Neural progenitor cell (in vitro differentiated cells): ENCODE results near the gene MAML3. TPM values are rescaled to one million over a fixed set of nuclear protein-coding genes. Genes with fewer than 3 reads are reported as not detected.

Experiments
- DNase-seq: peaks from one replicate; pipeline ENCODE4 v3.0.0-alpha.2; 2016; ENCODE audit warnings: low spot score
- H2AFZ ChIP-seq: fragments of 200-600 bp; sonication (generic); replicated peaks from 2 replicates; pipeline ENCODE4 v1.6.1; 2016; ENCODE audit warnings: antibody characterized with exemption
- H3F3A ChIP-seq: fragments of 200-600 bp; sonication (generic); 2 replicates; pipeline ENCODE4 v1.6.1; 2016; ENCODE audit warnings: antibody characterized with exemption, low read depth
- H3K27ac ChIP-seq: fragments of 200-600 bp; sonication (generic); 2 replicates; pipeline ENCODE4 v1.5.1; 2016; ENCODE audit warnings: mild to moderate bottlenecking
- H3K27me3 ChIP-seq: fragments of 200-600 bp; sonication (generic); 2 replicates; pipeline ENCODE4 v1.6.1; 2016; ENCODE audit warnings: mild to moderate bottlenecking, moderate library complexity
- H3K36me3 ChIP-seq: fragments of 200-600 bp; sonication (generic); 2 replicates; pipeline ENCODE4 v1.5.1; 2016
- H3K4me1 ChIP-seq: fragments of 200-600 bp; sonication (generic); 2 replicates; pipeline ENCODE4 v1.6.1; 2016; ENCODE audit warnings: mixed run types
- H3K4me2 ChIP-seq: fragments of 200-600 bp; sonication (generic); 2 replicates; pipeline ENCODE4 v1.6.1; 2016
- H3K4me3 ChIP-seq: fragments of 200-600 bp; sonication (generic); 2 replicates; pipeline ENCODE4 v1.5.1; 2016
- H3K79me2 ChIP-seq: fragments of 200-600 bp; sonication (generic); 2 replicates; pipeline ENCODE4 v1.6.1; 2016; ENCODE audit warnings: low read depth
- H3K9ac ChIP-seq: fragments of 200-600 bp; sonication (generic); 2 replicates; pipeline ENCODE4 v1.6.1; 2016
- H3K9me3 ChIP-seq: fragments of 200-600 bp; sonication (generic); 2 replicates; pipeline ENCODE4 v1.5.1; 2016; ENCODE audit warnings: low read depth
- H4K20me1 ChIP-seq: fragments of 200-600 bp; sonication (generic); 2 replicates; pipeline ENCODE4 v1.6.1; 2016; ENCODE audit warnings: low read depth
- H3K27ac Mint-ChIP-seq: 3 replicates; pipeline ENCODE4 v1.8.0; 2021; ENCODE audit warnings: mixed read lengths
- H3K27me3 Mint-ChIP-seq: 2 replicates; pipeline ENCODE4 v1.8.0; 2022; ENCODE audit warnings: low read depth, mild to moderate bottlenecking, inconsistent platforms, moderate library complexity, mixed read lengths; ENCODE audit not compliant: insufficient read depth
- H3K36me3 Mint-ChIP-seq: 3 replicates; pipeline ENCODE4 v1.8.0; 2021; ENCODE audit warnings: mixed read lengths
- H3K4me1 Mint-ChIP-seq: 3 replicates; pipeline ENCODE4 v1.8.0; 2021; ENCODE audit warnings: mixed read lengths
- H3K4me3 Mint-ChIP-seq: 3 replicates; pipeline ENCODE4 v1.8.0; 2021; ENCODE audit warnings: mild to moderate bottlenecking, moderate library complexity, mixed read lengths
- H3K9me3 Mint-ChIP-seq: 3 replicates; pipeline ENCODE4 v1.8.0; 2020; ENCODE audit warnings: mixed read lengths
- CTCF ChIP-seq: fragments of 200-600 bp; sonication (generic); IDR thresholded peaks from 2 replicates; pipeline ENCODE4 v1.5.1; 2017; ENCODE audit warnings: antibody characterized with exemption, mild to moderate bottlenecking
- EZH2 ChIP-seq: fragments of 200-600 bp; sonication (generic); IDR thresholded peaks from 2 replicates; pipeline ENCODE4 v1.6.1; 2017; ENCODE audit warnings: antibody characterized with exemption, mild to moderate bottlenecking, moderate library complexity
- EZH2phosphoT487 ChIP-seq: fragments of 200-600 bp; sonication (generic); IDR thresholded peaks from 2 replicates; pipeline ENCODE4 v1.6.1; 2017; ENCODE audit warnings: antibody characterized with exemption
- total RNA-seq: library from RNA; depleted of rRNA; stranded (reverse); fragments of >200 nt; gene quantifications from 2 replicates; pipeline ENCODE4 v1.2.3, GENCODE V29; 2015; ENCODE audit warnings: low replicate concordance

Gene MAML3
- total RNA-seq, 1 donor from 2014 or later: 14.4 TPM

GRCh38 chr4:139899346-139899745, 254.6 kb downstream of the MAML3 start:
- peaks cover 2% of the 10 kb centered on the region for H3K27me3 Mint-ChIP-seq
- TF ChIP-seq EZH2 (no peak), EZH2phosphoT487 (no peak), CTCF (no peak)

GRCh38 chr4:139898293-139898692, 255.7 kb downstream of the MAML3 start:
- peaks cover 37% of the 10 kb centered on the region for H3K4me1 Mint-ChIP-seq
- H3K27me3 Mint-ChIP-seq: no peaks in the 10 kb centered on the region
- peaks cover 8% of the 10 kb centered on the region for H3F3A ChIP-seq
- no peak overlapping the region for H3K27ac ChIP-seq
- H4K20me1 ChIP-seq: peaks cover 7% of the 10 kb centered on the region
- H3K9me3 Mint-ChIP-seq: no peaks in the 10 kb centered on the region
- DNase-seq: no peak
- H3K27ac Mint-ChIP-seq: no peak overlapping the region
- no peak overlapping the region for H3K4me2 ChIP-seq
- H3K4me3 Mint-ChIP-seq: no peak overlapping the region
- H3K9ac ChIP-seq: no peak overlapping the region
- peaks cover 32% of the 10 kb centered on the region for H3K4me1 ChIP-seq
- H3K4me3 ChIP-seq: no peak overlapping the region
- no peaks in the 10 kb centered on the region for H3K9me3 ChIP-seq
- H2AFZ ChIP-seq: no peak overlapping the region
- H3K27me3 ChIP-seq: no peaks in the 10 kb centered on the region
- H3K36me3 Mint-ChIP-seq: peaks cover under 1% of the 10 kb centered on the region
- TF ChIP-seq CTCF (no peak), EZH2phosphoT487 (no peak), EZH2 (no peak)
- H3K36me3 ChIP-seq: no peaks in the 10 kb centered on the region
- H3K79me2 ChIP-seq: no peaks in the 10 kb centered on the region

More at GRCh38 chr4:139899346-139899745, 254.6 kb downstream of the MAML3 start:
- Mint-ChIP-seq H3K9me3 (peaks cover 5% of the 10 kb centered on the region), H3K27ac (no peak overlapping the region), H3K36me3 (peaks cover 8% of the 10 kb centered on the region), H3K4me1 (peaks cover 37% of the 10 kb centered on the region), H3K4me3 (no peak overlapping the region)
- Histone ChIP-seq H3K27ac (no peak overlapping the region), H4K20me1 (peaks cover 7% of the 10 kb centered on the region), H3K4me2 (no peak overlapping the region), H3K9me3 (no peaks in the 10 kb centered on the region), H2AFZ (no peak overlapping the region), H3K9ac (no peak overlapping the region), H3F3A (peaks cover 8% of the 10 kb centered on the region), H3K79me2 (no peaks in the 10 kb centered on the region), H3K36me3 (no peaks in the 10 kb centered on the region), H3K4me1 (peaks cover 32% of the 10 kb centered on the region), H3K27me3 (no peaks in the 10 kb centered on the region), H3K4me3 (no peak overlapping the region)
- no peak for DNase-seq

- Histone ChIP-seq H3K27me3 (no peaks in the 10 kb centered on the region), H3K4me1 (peaks cover 15% of the 10 kb centered on the region), H3F3A (peaks cover 3% of the 10 kb centered on the region), H3K9me3 (no peaks in the 10 kb centered on the region), H3K79me2 (no peaks in the 10 kb centered on the region), H3K4me3 (no peak overlapping the region), H3K36me3 (no peaks in the 10 kb centered on the region), H2AFZ (no peak overlapping the region), H3K9ac (no peak overlapping the region), H3K27ac (no peak overlapping the region), H3K4me2 (no peak overlapping the region), H4K20me1 (no peaks in the 10 kb centered on the region)
- Mint-ChIP-seq H3K27me3 (no peaks in the 10 kb centered on the region), H3K27ac (no peak overlapping the region), H3K9me3 (no peaks in the 10 kb centered on the region), H3K36me3 (no peaks in the 10 kb centered on the region), H3K4me1 (peaks cover 20% of the 10 kb centered on the region), H3K4me3 (no peak overlapping the region)
- TF ChIP-seq CTCF (no peak), EZH2phosphoT487 (no peak), EZH2 (no peak)
- no peak for DNase-seq
These were observed 257.8 kb downstream of the MAML3 start for GRCh38 chr4:139896091-139896604.
